C4-2B (cell line): ENCODE data around the gene KCNK6.

Source experiments
- ZFX ChIP-seq: fragments of 450-650 bp; IDR thresholded peaks from 2 replicates; pipeline ENCODE4 v1.6.1; 2017
- TF ChIP-seq, protein P1 (sequence below): fragments of 450-650 bp; conservative IDR thresholded peaks from 2 replicates; pipeline ENCODE4 v1.5.1; 2017; ENCODE audit warnings: mild to moderate bottlenecking

DNA sequence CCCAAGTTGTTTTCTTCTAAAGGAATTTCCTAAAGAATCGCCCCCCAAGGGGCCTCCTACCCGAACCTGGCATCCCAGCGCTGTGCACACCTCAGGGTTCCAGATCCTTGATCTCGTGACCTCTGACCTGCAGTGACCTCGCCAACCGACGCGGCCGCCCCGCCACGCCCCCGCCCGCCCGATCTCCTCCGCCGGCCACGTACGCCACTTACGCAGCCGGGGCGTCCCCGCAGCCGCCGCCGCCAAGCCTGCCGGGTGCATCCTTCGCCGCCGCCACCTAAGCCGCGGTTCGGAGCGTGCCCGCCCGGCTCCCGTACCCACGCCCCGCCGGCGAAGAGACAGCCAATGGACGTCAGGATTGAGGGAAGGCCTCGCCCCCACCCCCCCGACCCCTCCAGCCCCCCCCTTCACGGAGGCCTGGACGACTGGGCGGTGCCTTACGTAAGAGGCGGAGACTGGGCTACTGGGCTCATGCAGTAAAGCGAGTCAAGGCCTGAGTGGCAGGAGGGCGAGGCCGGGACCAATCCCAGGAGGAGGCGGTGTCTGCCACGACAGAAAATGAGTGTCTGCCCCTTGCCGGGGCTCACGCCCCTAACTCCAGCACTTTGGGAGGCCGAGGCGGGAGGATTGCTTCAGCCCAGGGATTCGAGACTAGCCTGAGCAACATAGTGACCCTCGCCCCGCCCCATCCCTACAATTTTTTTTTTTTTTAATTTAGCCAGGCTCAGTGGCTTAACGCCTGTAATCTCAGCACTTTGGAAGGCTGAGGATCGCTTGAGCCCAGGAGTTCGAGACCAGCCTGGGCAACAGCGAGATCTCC lies 3.8 kb upstream of the KCNK6 start, which contains the start of gene YIF1B:
- TF ChIP-seq, protein P1, sequence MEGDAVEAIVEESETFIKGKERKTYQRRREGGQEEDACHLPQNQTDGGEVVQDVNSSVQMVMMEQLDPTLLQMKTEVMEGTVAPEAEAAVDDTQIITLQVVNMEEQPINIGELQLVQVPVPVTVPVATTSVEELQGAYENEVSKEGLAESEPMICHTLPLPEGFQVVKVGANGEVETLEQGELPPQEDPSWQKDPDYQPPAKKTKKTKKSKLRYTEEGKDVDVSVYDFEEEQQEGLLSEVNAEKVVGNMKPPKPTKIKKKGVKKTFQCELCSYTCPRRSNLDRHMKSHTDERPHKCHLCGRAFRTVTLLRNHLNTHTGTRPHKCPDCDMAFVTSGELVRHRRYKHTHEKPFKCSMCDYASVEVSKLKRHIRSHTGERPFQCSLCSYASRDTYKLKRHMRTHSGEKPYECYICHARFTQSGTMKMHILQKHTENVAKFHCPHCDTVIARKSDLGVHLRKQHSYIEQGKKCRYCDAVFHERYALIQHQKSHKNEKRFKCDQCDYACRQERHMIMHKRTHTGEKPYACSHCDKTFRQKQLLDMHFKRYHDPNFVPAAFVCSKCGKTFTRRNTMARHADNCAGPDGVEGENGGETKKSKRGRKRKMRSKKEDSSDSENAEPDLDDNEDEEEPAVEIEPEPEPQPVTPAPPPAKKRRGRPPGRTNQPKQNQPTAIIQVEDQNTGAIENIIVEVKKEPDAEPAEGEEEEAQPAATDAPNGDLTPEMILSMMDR, result no peak
- no peak for TF ChIP-seq ZFX
